G401.6 (cell line): ENCODE results near the gene TIMM10.
A peak's percentile ranks its signal among the peaks of the same experiment; 100 is the strongest.

Experiments
- FAIRE-seq: peaks from 2 replicates; lab custom pipeline; 2012; peaks lifted over from hg19 to GRCh38; lab: Jason Lieb, UNC

The TIMM10 gene

DNA sequence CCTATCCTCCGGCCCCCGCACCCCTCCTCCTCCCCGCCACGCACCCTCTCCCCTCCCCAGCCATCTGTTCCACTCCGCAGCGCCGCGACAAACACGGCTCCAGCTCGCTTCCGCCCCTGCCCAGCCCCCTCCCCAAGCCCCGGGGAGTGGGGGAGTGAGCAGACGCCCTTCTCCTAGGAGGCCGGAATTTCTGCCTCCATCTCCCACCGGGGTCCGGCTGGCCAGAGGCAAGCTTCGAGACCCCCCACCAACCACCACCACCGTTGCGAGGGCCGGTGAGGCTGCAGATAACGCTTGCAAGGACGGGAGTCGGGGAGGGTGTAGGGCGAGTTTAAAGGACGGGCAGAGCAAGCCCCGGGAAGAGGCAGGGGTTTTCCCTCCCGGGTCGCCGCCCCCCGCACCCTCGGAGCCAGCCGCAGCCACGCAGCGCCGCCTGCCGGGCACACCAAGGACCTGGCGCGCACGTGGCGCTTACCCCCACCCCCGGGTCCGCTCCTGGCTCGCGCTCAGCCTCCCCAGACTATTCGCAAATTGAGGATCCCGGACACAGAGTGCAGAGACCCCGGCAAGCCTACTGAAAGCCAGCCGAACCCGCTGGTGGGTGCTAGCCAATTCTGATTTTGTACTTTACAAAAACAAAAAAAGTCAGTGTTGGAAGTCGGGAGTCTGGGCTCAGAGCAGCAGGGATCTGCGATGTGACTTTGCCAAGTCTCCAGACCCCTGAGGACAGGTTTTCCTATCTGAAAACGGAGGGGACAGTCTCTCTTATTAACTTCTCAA is 47.6 kb downstream of the TIMM10 start:
- no peak for FAIRE-seq

DNA sequence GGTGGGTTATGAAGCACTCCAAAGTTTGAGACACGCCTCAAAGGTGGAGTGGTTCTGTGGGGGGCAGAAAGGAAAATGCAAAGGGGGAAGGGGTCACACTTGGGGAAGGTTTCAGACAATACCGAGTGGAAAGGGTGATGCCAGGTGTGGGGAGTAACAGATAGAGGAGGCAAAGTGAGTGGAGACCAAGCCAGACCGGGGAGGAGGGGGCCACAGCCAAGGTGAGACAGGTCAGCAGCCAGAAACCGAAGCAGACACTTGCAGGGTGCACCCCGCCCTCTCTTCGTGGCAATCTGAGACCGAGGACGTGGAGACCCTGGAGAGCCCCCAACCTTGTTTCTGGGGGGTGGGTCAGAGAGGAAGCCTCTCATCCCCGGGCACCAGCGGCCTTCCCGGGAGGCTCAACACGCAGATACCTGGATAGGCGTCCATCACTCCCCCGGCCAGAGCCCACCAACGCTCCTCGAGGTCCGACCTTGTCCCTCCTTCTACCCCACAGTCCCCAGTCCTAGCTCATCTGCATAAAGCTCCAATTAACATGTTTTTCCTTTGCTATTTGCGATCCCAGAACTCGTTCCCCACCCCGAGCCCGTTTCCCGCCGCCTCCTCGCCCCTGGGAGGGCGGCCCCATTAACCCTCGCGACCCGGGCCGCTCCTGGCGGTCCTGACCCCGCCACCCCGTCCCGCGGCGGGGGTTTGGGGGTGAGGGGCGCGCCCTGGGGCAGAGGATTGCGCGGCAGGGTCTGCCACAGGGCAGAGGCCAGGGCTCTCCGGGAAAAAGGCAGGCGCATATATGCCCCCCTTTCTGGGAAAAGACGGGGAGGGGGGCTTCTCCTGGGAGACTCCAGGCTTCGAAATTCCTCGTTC is 48.4 kb downstream of the TIMM10 start:
- no peak for FAIRE-seq

DNA sequence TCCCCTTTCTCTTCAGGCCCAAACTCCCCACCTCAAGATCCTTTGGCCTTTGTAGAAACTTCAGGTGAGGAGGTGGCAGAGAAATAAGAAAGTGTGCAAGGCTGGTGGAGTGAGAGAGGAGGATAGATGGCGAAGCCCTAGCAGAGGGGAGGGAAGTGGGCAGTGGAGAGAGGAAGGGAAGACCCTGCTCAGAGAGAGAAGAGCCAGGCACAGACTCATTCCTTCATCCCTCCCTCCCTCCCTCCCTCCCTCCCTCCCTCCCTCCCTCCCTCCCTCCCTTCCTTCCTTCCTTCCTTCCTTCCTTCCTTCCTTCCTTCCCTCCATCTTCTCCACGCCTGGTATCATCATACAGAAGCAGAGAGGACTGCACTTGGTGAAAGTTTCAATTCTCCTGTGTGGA is 49.2 kb downstream of the TIMM10 start:
- FAIRE-seq = no peak

DNA sequence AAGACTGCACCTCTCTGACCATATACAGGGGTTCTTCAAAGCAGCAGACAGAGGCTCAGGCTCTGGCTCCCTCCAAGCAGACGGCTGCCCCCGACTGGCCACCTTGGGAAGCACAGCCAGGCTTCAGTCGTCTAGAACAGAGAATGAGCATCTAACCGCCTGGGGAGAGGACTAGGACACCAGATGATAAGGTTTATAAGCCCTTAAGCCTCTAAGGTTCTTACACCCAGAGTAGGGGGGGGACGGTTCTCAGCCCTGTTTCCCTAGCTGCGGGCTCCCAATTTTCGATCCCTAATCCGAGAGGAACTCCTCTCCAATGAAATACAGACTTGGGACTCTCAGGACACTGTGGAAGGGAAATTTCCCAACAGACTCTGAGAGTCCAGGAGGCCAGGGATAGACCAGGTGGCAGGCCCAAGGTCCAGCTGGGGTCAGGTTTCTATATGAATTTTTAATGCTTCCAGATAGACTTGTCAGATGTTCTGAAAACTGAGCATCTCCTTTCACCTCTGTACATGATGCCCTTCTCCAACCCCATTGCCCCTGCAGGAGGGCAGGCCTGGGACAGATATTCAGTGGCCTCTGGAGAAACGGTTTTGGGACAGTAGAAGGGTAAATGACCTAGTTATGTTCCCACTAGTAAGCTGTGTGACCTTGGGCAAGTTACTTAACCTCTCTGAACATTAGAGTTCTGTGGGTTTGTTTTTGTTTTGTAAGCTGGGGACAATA is 50.0 kb downstream of the TIMM10 start:
- FAIRE-seq = peak; percentile 76

DNA sequence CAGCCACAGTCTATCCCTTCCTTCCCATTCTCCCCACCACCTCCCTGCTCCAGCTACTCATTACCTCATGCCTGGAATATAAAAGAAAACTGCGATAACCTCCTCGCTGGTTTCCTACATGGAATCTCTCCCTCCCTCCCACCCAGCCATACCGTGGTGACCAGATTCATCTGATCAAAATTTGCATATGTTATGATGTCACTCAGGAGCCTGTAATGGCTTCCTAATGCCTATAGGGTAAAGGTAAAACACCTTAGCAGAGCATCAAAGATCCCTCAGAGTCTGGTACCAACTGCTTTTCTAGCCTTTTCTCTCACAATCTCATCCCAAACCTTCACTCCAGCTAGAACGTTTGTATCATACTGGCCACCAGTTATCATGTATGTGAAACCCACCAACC is 50.6 kb downstream of the TIMM10 start:
- FAIRE-seq = no peak

DNA sequence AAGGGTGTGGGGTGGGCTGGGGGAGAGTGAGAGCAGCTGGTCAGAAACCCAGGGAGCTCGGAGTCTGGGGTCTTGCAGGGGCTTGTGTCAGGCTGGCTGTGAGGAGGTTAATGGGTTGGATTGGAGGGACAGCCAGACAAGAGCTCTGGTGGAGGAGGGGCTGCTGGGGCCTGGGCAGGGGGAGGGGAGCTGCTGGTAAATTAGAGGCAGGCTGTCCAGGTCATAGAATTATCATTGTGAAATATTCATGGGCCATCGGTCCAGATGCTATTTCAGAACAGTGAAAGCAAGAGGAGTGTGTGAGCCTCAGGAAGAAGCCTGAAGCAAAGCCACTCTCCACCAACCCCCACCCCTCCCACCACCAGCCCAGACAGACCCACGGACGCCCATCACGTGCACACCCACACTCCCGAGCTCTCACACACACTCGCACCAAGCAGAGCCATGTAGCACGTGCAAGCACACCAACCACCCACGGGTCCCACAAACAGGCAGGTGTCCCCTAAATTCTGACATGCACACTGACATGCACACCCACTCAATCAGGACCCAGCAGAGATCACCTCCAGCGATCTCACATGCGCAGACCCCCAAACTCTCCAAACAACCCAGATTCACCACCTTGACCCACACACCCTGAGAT is 51.4 kb downstream of the TIMM10 start:
- FAIRE-seq = no peak
